ENCODE measurements around the gene GPRC5B.

- TF ChIP-seq, protein P1, sequence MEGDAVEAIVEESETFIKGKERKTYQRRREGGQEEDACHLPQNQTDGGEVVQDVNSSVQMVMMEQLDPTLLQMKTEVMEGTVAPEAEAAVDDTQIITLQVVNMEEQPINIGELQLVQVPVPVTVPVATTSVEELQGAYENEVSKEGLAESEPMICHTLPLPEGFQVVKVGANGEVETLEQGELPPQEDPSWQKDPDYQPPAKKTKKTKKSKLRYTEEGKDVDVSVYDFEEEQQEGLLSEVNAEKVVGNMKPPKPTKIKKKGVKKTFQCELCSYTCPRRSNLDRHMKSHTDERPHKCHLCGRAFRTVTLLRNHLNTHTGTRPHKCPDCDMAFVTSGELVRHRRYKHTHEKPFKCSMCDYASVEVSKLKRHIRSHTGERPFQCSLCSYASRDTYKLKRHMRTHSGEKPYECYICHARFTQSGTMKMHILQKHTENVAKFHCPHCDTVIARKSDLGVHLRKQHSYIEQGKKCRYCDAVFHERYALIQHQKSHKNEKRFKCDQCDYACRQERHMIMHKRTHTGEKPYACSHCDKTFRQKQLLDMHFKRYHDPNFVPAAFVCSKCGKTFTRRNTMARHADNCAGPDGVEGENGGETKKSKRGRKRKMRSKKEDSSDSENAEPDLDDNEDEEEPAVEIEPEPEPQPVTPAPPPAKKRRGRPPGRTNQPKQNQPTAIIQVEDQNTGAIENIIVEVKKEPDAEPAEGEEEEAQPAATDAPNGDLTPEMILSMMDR (IDR thresholded peaks at IDR 0.05): no peak
- TF ChIP-seq POLR2AphosphoS5 (IDR thresholded peaks at IDR 0.05) (no peak), POLR2A (IDR thresholded peaks at IDR 0.05) (no peak)
Observed at GRCh38 chr16:19848756-19849155, 35.9 kb downstream of the GPRC5B start.

All from upper lobe of left lung (tissue), 4 donors.